Activated T-cell treated with anti-CD3 and anti-CD28 coated beads, Interleukin-2, amount 50 U/mL, for 1 hour (primary cell): Measurements from ENCODE around the gene MCM3AP.

Experiments
- DNase-seq: peaks from one replicate; pipeline ENCODE4 v3.0.0-alpha.2; 2020

The MCM3AP gene

GRCh38 chr21:46285206-46285661 lies at the start of gene MCM3AP:
Gene MCM3AP (minus strand): TSS chr21:46285611. CDS start chr21:46285286, 325 bp downstream.
- DNase-seq: no peak

DNA sequence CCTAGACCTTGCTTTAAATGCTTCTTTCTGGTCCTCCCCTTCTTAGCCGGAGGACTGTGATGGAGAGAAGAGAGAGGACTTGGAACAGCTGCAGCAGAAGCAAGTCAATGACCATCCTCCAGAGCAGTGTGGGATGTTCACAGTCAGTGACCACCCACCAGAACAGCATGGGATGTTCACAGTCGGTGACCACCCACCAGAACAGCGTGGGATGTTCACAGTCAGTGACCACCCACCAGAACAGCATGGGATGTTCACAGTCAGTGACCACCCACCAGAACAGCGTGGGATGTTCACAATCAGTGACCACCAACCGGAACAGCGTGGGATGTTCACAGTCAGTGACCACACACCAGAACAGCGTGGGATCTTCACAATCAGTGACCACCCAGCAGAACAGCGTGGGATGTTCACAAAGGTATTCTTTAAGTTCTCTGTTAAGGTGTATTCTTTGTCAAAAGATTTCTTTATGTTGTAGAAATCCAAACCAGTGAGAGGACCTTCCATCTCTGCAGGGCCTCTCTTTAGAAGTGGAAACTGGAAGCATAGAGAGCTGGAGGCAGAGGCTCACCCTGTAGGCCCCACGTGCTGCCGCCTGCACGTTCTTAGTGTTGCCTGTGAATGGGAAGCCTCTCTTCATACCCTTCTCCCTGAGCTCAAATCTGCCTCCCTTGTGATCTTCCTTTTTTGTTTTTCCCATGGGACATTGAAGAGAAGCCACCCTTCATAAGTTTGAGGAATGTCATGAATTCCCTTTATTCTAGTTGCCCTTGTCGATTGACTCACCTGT lies 49.1 kb upstream of the MCM3AP start:
- no peak for DNase-seq

DNA sequence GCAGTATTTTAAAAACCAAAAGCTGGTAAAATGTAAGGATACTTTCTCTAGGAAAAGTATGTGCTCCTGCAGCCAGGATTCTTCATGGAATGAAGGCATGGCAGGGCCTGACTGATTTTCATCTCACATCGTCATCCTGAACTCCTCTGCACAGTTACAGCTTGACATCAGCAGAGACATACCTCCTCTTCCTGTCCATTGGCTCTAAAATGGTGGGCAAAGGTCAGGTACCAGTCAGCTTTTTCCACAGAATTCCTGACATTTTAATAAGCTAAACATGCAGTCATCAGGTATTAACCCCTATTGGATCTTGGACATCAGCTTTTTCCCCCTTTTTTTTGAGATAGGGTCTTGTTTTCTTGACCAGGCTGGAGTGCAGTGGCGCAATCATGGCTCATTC lies 44.4 kb upstream of the MCM3AP start:
- no peak for DNase-seq

DNA sequence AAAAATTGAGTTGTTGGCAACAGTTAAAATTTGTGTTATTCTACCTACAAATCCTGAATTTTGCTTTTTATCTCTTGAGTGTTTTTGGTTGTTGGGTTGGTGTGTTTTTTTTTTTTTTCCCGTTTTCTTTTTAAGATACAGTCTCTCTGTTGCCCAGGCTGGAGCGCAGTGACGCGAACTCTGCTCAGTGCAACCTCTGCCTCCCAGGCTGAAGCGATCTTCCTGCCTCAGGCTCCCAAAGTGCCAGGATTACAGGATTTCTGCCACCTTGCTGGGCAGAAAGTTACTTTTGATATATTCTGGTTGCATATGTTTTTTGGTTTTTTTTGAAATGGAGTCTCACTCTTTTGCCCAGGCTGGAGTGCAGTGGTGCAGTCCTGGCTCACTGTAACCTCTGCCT lies 42.7 kb upstream of the MCM3AP start:
- DNase-seq: no peak

- DNase-seq: no peak
Measured at GRCh38 chr21:46327711-46328110, 42.3 kb upstream of the MCM3AP start.

- DNase-seq: no peak
Measured at GRCh38 chr21:46326110-46326703, 40.8 kb upstream of the MCM3AP start.

DNA sequence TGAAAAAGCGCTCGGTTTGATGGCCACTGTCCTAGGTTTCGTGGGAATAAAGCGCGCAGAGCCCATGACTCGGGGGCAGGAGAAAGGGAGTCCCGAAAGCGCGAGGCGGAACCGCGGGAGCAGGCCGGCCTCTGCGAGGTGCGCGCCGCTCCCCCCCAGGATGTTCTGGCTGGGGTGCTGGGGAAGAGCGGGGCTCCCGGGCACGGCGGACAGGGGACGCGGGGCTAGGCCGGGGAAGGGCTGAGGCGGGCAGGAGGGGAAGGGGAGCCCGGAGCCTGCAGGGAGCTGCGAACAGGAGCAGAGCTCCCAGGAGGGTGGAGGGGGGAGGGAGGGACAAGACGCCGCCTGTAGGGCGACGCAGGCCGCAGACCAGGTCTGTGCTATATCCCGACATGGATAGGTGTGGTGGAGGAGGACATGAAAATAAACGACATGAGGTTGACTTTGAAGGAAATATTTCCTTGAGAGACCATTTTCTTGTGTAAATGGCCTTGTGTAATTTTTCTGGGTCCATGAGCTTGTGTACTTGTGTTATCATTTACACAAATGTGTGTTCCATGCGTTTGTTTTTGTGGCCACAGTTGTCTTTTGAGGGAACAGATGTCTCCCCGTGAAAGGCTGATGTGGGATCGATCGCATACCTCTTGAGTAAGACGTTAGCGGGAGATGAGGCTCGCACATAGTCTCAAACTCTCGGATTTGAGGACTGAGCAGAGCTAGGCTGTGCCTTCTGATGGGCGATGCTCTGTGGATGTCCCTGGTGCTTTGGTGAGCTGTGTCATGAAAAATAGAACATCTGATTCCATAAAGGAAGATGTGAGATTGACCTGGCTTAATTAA lies 39.9 kb upstream of the MCM3AP start:
- DNase-seq: no peak

- DNase-seq: peak; percentile 92
Measured at GRCh38 chr21:46324390-46325072, 39.1 kb upstream of the MCM3AP start.

- peak; percentile 98 for DNase-seq
Measured at GRCh38 chr21:46323710-46324389, 38.4 kb upstream of the MCM3AP start, which contains the start of the genes C21orf58 and PCNT. Gene C21orf58 (minus strand): TSS chr21:46323870. CDS start chr21:46322738, 1,132 bp downstream. Gene PCNT (plus strand): TSS chr21:46324156. CDS start chr21:46324229, 73 bp downstream.

DNA sequence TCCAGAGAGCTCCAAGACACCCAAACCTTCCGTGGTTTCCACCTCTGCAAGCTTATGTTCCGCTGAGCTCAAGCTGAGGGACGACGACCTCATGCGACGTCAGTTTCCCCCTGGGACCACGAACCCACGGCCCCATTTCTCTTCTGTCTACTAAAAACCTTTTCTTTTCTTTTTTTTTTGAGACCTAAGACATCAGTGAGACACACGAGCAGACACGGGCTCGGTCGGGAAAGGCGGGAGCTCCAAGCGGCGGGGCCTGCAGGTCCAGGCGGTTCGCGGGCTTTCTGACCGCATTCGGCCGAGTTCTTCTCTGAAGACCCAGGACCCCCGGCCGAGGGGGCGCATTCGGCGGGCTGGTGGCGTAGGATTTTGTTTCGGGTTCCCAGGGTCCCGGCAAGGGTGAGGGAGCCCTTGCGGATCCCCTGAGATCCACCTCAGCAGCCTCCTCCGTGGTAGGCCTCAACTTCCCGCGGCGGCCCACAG lies 37.9 kb upstream of the MCM3AP start:
- DNase-seq: no peak

- DNase-seq: no peak
Measured at GRCh38 chr21:46322351-46323226, 37.2 kb upstream of the MCM3AP start.

- DNase-seq: no peak
Measured at GRCh38 chr21:46320331-46320801, 35.0 kb upstream of the MCM3AP start.

DNA sequence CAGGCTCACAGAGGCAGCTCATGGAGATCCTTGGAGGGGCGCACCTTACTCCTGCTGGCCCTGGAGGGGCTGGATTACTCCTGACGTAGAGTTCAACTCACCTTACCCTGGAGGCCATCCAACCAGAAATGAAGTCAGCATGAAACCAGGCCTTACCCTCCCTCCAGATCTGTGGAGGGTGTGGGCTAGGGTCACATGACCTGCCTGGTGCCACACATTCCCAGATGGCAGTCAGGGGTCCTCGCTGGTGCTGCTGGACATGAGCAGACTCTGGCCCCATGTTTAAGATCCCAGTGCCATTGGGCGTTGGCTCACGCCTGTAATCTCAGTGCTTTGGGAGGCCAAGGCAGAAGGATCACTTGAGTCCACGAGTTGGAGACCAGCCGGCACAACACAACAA lies 33.8 kb upstream of the MCM3AP start:
- no peak for DNase-seq

DNA sequence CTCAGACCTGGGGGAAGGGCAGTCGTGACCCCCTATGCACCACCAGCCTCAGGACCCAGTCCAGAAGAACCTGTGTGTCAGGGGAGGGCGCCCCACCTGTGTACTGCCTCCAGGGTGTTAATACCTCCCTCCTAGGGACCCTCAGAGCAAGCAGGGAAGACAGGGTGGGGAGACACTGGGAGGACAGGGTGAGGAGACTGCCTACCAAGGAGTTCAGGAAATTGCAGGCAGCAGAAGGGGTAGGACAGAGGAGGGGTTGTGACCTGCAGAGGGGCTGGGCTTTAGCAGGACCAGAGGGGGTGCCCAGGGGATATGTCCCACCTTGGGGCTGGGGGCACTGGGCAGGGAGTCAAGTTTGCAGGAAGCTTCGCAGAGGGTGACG lies 33.0 kb upstream of the MCM3AP start:
- DNase-seq: no peak

DNA sequence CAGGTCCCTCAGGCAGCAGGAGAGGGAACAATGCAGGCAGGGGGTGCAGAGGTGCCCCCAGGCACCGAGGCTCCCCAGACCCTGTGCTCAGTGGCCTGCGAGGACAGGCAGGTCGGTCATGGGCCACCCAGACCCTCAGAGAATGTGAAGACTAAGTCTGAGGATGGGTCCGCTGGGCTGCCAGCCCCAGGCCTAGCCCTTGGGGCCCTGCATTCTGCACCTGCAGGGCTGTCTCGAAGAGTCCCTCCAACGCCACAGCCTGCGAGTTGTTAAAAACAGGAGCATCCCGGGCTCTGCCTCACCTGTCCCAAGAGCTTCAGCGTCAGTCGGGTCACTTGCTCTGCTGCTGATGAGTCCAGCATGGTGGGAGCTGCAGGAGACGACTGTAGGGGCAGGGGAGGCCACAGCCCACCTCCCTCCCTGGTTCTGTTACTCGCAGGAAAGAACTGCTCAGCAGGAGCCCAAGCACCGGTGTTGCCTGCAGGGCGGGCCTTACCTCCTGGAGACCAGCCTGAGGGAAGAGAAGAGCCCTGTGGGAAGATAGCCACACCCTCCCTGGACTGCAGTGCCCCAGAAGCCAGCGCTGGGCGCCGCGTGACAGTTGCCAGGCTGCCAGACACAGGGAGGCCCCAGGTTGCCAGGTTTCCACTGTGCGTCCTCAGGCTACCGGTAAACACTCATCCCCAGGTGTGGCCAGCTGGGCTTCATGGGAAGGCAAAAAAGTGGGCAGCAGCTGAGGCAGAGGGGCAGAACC lies 32.5 kb upstream of the MCM3AP start:
- no peak for DNase-seq

- DNase-seq: no peak
Measured at GRCh38 chr21:46316708-46317324, 31.4 kb upstream of the MCM3AP start.

GRCh38 chr21:46314441-46315020 lies 29.1 kb upstream of the MCM3AP start:
- DNase-seq: no peak

DNA sequence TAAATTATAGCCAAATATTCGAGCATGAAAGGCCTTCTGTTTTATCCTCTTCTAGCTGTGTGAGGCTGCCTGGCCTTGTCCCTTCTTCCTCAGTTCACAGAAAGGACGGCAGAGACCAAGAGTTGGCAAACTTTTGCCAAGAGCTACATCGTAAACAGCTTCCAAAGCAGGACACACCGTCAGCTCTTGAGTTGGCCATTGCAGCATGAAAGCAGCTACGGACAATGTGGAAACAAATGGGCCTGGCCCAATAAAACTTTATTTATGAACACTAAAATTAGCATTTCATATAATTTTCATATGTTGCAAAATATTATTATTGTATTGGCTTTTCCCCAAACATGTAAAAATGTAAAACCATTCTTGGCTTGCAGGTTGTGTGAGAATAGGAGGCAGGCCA lies 27.5 kb upstream of the MCM3AP start:
- DNase-seq: no peak

DNA sequence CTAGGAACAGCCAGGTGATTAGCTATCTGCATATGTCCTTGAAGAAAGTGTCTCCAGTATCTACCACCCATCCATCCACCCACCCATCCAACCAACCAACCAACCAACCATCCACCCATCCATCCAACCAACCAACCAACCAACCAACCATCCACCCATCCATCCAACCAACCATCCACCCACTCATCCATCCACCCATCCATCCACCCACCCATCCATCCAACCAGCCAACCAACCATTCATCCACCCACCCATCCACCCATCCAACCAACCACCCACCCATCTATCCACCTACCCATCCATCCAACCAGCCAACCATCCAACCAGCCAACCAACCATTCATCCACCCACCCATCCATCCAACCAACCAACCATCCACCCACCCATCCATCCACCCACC lies 26.2 kb upstream of the MCM3AP start:
- DNase-seq: no peak
